HFFc6 (cell line): ENCODE measurements around the gene CDK11B. TPM values are rescaled to one million over a fixed set of nuclear protein-coding genes. Genes with fewer than 3 reads are reported as not detected.

Source experiments
- DNase-seq: peaks from one replicate; pipeline ENCODE4 v3.0.0-alpha.2; 2018
- H3K27ac Mint-ChIP-seq: 2 replicates; pipeline ENCODE4 v1.8.0; 2020; ENCODE audit warnings: mild to moderate bottlenecking, mixed read lengths
- H3K27me3 Mint-ChIP-seq: 2 replicates; pipeline ENCODE4 v1.8.0; 2021; ENCODE audit warnings: mild to moderate bottlenecking, moderate library complexity, mixed read lengths; ENCODE audit not compliant: insufficient read depth
- H3K36me3 Mint-ChIP-seq: 2 replicates; pipeline ENCODE4 v1.8.0; 2021; ENCODE audit warnings: low read depth, mixed read lengths
- H3K4me1 Mint-ChIP-seq: 2 replicates; pipeline ENCODE4 v1.8.0; 2020; ENCODE audit warnings: low read depth, mixed read lengths
- H3K4me3 Mint-ChIP-seq: 2 replicates; pipeline ENCODE4 v1.8.0; 2020; ENCODE audit warnings: mild to moderate bottlenecking, moderate library complexity, mixed read lengths
- H3K9me3 Mint-ChIP-seq: 2 replicates; pipeline ENCODE4 v1.8.0; 2020; ENCODE audit warnings: mild to moderate bottlenecking, mixed read lengths
- total RNA-seq, 6 experiments: library from RNA; stranded (reverse); fragmentation: NEBNext Ultra II Directional; extraction: Animal tissue kit (Norgen Biotek cat#: 25700); gene quantifications; 2 replicates in 1 of 6; 3 replicates in 5 of 6; pipeline ENCODE4 v1.2.3, GENCODE V29; 2021
- TF ChIP-seq, protein P1 (sequence below): fragments of 200-600 bp; sonication (generic); IDR thresholded peaks from 2 replicates; pipeline ENCODE4 v1.5.0; 2021; ENCODE audit warnings: antibody characterized with exemption, mild to moderate bottlenecking

Gene CDK11B
- total RNA-seq, 6 experiments from 2014 or later, result 21.6 to 27.5 (median 24.8) TPM

DNA sequence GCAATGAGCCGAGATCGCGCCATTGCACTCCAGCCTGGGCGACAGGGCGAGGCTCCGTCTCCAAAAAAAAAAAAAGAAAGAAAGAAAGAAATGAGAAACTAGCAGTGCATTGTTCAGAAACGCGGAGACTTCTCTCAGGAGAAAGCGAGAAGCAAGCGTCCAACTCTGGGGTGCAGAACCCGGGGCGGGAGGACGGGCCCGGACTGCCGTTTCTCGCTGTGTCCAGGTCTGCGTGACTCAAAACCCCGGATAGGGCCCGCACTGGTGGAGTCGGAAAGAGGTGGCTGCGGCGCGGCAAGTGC, 43.9 kb downstream of the CDK11B start:
- no peaks in the 10 kb centered on the region for H3K9me3 Mint-ChIP-seq
- peak overlapping the region; percentile 97 for H3K4me3 Mint-ChIP-seq
- TF ChIP-seq, protein P1, sequence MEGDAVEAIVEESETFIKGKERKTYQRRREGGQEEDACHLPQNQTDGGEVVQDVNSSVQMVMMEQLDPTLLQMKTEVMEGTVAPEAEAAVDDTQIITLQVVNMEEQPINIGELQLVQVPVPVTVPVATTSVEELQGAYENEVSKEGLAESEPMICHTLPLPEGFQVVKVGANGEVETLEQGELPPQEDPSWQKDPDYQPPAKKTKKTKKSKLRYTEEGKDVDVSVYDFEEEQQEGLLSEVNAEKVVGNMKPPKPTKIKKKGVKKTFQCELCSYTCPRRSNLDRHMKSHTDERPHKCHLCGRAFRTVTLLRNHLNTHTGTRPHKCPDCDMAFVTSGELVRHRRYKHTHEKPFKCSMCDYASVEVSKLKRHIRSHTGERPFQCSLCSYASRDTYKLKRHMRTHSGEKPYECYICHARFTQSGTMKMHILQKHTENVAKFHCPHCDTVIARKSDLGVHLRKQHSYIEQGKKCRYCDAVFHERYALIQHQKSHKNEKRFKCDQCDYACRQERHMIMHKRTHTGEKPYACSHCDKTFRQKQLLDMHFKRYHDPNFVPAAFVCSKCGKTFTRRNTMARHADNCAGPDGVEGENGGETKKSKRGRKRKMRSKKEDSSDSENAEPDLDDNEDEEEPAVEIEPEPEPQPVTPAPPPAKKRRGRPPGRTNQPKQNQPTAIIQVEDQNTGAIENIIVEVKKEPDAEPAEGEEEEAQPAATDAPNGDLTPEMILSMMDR, result no peak
- H3K27ac Mint-ChIP-seq, result peak overlapping the region; percentile 83
- H3K27me3 Mint-ChIP-seq, result peaks cover 3% of the 10 kb centered on the region
- H3K4me1 Mint-ChIP-seq, result peaks cover 21% of the 10 kb centered on the region
- peaks cover 12% of the 10 kb centered on the region; the same call in 1 of the 2 replicates for H3K36me3 Mint-ChIP-seq
- no peak for DNase-seq

DNA sequence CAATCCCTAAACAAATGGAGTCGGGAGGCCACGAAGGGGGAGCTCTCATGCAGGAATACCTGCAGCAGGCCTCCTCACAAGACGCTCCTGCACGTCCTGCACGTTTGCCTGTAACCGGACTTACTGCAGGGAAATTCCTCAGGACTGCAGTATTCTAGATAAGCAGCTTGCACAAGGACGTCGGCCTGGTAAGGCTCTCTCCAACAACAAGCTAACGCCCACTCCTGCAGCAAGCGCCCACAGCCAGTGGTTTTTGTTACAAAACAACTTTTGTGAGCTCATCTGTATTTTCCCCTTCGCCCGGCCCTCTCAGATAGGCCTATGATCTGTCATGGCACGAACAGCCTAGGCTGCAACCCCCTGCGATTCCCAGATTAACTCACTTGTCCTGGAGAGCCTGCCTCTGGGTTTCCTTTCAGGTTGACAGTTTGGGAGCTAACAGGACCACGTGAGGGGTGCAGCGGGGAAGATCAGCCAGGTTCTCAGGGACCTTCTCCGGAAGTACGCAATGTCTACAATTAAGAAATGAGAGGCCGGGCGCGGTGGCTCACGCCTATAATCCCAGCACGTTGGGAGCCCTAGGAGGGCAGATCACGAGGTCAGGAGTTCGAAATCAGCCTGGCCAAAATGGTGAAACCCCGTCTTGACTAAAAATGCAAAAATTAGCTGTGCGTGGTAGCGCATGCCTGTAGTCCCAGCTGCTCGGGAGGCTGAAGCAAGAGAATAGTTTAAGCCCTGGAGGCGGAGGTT, 44.4 kb downstream of the CDK11B start:
- H3K27me3 Mint-ChIP-seq, result peaks cover 3% of the 10 kb centered on the region
- TF ChIP-seq, protein P1, result no peak
- peak overlapping the region; percentile 97 for H3K4me3 Mint-ChIP-seq
- H3K4me1 Mint-ChIP-seq, result peaks cover 21% of the 10 kb centered on the region
- H3K36me3 Mint-ChIP-seq, result peaks cover 12% of the 10 kb centered on the region; the same call in 1 of the 2 replicates
- H3K27ac Mint-ChIP-seq, result peak overlapping the region; percentile 83
- DNase-seq, result peak; percentile 11
- no peaks in the 10 kb centered on the region for H3K9me3 Mint-ChIP-seq

DNA sequence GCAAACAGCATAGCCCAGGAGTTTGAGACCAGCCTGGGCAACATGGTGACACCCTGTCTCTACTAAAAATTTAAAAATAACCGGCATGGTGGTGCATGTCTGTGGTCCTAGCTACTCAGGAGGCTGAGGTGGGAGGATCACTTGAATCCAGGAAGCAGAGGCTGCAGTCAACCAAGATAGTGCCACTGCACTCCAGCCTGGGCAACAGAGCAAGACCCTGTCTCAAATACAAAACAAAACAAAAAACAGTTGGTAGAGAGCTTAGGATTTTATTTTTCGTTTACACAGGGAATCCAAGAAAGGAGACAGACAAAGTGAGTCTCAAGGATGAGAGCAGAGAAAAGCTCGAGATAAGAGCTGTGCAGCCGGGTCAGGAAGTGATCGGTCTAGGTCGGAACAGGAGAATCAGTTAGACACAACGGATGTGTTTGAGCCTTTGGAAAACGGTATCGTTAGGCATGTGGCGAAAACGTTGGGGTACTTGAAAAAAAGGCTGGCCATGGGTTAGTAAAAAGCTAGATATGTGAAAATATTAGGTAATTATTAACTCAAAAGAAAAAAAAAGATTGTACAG, 45.2 kb downstream of the CDK11B start:
- peak overlapping the region; percentile 97 for H3K4me3 Mint-ChIP-seq
- no peak for DNase-seq
- peak overlapping the region; percentile 40; the same call in 1 of the 2 replicates for H3K27ac Mint-ChIP-seq
- no peaks in the 10 kb centered on the region for H3K9me3 Mint-ChIP-seq
- H3K27me3 Mint-ChIP-seq, result peaks cover 1% of the 10 kb centered on the region
- peaks cover 12% of the 10 kb centered on the region; the same call in 1 of the 2 replicates for H3K36me3 Mint-ChIP-seq
- peaks cover 21% of the 10 kb centered on the region for H3K4me1 Mint-ChIP-seq
- TF ChIP-seq, protein P1, result no peak

DNA sequence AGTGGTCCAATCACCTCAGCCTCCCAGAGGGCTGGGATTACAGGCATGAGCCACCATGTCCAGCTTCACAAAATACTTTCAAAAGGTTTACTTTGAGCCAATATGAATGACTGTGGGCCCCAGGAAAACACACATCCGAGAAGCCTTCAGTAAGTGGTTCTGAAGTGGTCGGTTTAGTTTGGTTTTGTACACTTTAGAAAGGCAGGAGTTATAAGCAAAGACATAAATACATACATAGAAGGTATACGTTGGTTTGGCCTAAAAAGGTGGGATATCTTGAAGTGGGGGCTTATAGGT, 46.8 kb downstream of the CDK11B start:
- H3K4me3 Mint-ChIP-seq, result no peak overlapping the region
- no peak for DNase-seq
- peaks cover 7% of the 10 kb centered on the region; the same call in 1 of the 2 replicates for H3K36me3 Mint-ChIP-seq
- no peaks in the 10 kb centered on the region for H3K9me3 Mint-ChIP-seq
- no peak overlapping the region for H3K27ac Mint-ChIP-seq
- TF ChIP-seq, protein P1, result no peak
- H3K4me1 Mint-ChIP-seq, result peaks cover 16% of the 10 kb centered on the region
- H3K27me3 Mint-ChIP-seq, result peaks cover 1% of the 10 kb centered on the region

DNA sequence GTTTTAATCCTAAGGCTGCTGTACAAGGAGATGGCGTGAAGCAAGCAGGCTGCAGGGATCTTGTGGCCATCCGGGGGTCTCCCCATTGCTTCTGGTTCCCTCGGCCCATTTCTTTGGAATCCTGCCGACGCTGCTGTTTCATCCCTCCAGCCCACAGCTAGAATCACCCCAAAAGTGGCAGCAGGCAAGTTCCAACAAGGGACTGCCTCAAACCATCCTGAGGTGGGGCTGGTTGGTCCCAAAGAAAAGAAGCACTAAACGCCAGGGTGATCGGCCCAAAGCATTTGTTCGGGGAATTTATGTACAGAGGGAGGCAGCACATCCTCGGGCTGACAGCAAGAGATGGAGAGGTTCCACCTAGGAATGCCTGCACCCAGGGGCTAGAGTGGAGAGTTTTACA, 48.0 kb downstream of the CDK11B start:
- H3K27me3 Mint-ChIP-seq, result peaks cover 2% of the 10 kb centered on the region; the same call in 1 of the 2 replicates
- TF ChIP-seq, protein P1, result no peak
- H3K27ac Mint-ChIP-seq, result no peak overlapping the region
- peaks cover 7% of the 10 kb centered on the region; the same call in 1 of the 2 replicates for H3K36me3 Mint-ChIP-seq
- H3K4me3 Mint-ChIP-seq, result no peak overlapping the region
- H3K9me3 Mint-ChIP-seq, result no peaks in the 10 kb centered on the region
- H3K4me1 Mint-ChIP-seq, result peaks cover 16% of the 10 kb centered on the region
- no peak for DNase-seq
